Measurements from ENCODE around the gene KCNIP4. TPM values are rescaled to one million over a fixed set of nuclear protein-coding genes. Genes with fewer than 3 reads are reported as not detected.

Gene KCNIP4
- total and polyA plus RNA-seq, 2 of the 8 experiments (the other 6 are each of a cell fraction or from before 2014, with no cell fraction given) = 0.06 TPM; not detected in 1

DNA sequence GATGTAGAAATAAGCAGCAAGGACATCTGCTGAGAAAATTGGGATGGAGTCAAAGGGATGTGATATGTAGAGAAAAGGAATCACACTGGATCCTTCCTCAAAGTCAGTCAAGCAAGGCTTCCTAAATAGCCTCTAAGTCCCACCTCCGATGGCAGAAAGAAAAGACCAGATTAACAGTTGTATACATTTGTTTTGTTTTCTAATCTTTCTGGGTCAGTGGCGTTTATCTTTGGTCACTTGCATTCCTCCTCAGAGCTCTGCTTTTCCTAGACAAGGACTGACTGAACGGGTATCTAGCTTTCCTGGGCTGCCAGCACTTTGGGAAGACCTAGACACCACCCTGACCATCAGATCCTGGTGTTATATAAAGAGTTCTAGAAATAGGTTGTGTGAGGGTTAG lies 1225.1 kb downstream of the KCNIP4 start:
- Histone ChIP-seq H3K14ac (ENCODE audit: insufficient read length) (no peak overlapping the region), H4K5ac (ENCODE audit: insufficient read length, low read depth, low read length) (no peak overlapping the region), H2BK20ac (ENCODE audit: low read length) (no peak overlapping the region), H2AK5ac (ENCODE audit: low read depth, low read length) (no peak overlapping the region), H4K20me1 (replicated peaks in 1 of 2; ENCODE audit: control insufficient read depth in 1 of 2, insufficient read depth in 2 of 2, low read length in 2 of 2) (no peaks in the 10 kb centered on the region), H4K91ac (replicated peaks; ENCODE audit: insufficient read length, low read length) (no peak overlapping the region), H3K4ac (replicated peaks; ENCODE audit: insufficient read length, low read depth, low read length) (no peak overlapping the region), H3K36me3 (ENCODE audit: control insufficient read depth in 2 of 4, insufficient read depth in 4 of 4, low read length in 3 of 4) (peaks cover 0 to 41% (median 23%) of the 10 kb centered on the region in 4 experiments; a peak in 7 of 8 replicates), H3K23me2 (ENCODE audit: low read depth, low read length) (no peaks in the 10 kb centered on the region), H3K18ac (ENCODE audit: extremely low read depth, low read length) (no peak overlapping the region), H3K79me2 (ENCODE audit: control insufficient read depth in 1 of 2, insufficient read depth in 2 of 2, low read length in 2 of 2) (no peaks in the 10 kb centered on the region), H4K8ac (ENCODE audit: extremely low read depth, insufficient read depth, low read length) (no peak overlapping the region), H2BK15ac (ENCODE audit: low read length) (no peak overlapping the region), H3K4me3 (ENCODE audit: extremely low read depth in 1 of 4, insufficient read depth in 2 of 4, low read depth in 3 of 4, low read length in 4 of 4) (no peak overlapping the region), H3K9ac (replicated peaks in 1 of 4; ENCODE audit: extremely low read depth in 1 of 4, low read depth in 3 of 4, low read length in 3 of 4) (no peak overlapping the region), H3K23ac (ENCODE audit: insufficient read length) (no peak overlapping the region), H3K27me3 (replicated peaks in 1 of 4; ENCODE audit: control insufficient read depth in 3 of 4, extremely low read depth in 1 of 4, insufficient read depth in 3 of 4, low read length in 3 of 4) (no peaks in the 10 kb centered on the region), H3K9me3 (ENCODE audit: insufficient read depth in 2 of 2, low read depth in 1 of 2, low read length in 1 of 2) (peaks cover 16 to 25% of the 10 kb centered on the region in 2 experiments), H3K4me1 (replicated peaks in 1 of 4; ENCODE audit: control insufficient read depth in 3 of 4, insufficient read depth in 4 of 4, low read length in 3 of 4) (peaks cover 0 to 7% (median under 1%) of the 10 kb centered on the region in 4 experiments; a peak in 2 of 7 replicates), H2AFZ (ENCODE audit: low read length) (no peak overlapping the region), H2BK12ac (ENCODE audit: low read depth, low read length) (no peak overlapping the region), H2BK120ac (replicated peaks; ENCODE audit: low read depth, low read length) (no peak overlapping the region), H3K79me1 (ENCODE audit: low read depth, low read length) (no peaks in the 10 kb centered on the region), H3K4me2 (ENCODE audit: insufficient read depth in 1 of 2, low read depth in 2 of 2, low read length in 2 of 2) (no peak overlapping the region), H3K56ac (replicated peaks; ENCODE audit: insufficient read length, low read depth, low read length) (no peak overlapping the region), H3K27ac (ENCODE audit: low read depth, low read length) (no peak overlapping the region), H2BK5ac (ENCODE audit: low read depth, low read length) (no peak overlapping the region)
- ChIA-PET POLR2A (ENCODE audit: partially characterized antibody) (no interaction called here), CTCF (ENCODE audit: partially characterized antibody) (no interaction called here)
- TF ChIP-seq, protein P1, sequence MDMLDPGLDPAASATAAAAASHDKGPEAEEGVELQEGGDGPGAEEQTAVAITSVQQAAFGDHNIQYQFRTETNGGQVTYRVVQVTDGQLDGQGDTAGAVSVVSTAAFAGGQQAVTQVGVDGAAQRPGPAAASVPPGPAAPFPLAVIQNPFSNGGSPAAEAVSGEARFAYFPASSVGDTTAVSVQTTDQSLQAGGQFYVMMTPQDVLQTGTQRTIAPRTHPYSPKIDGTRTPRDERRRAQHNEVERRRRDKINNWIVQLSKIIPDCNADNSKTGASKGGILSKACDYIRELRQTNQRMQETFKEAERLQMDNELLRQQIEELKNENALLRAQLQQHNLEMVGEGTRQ (IDR thresholded peaks at IDR 0.05; ENCODE audit: low read length) = no peak
- TF ChIP-seq SIRT6 (IDR thresholded peaks at IDR 0.05; ENCODE audit: low read length) (no peak), SIX5 (IDR thresholded peaks at IDR 0.05; ENCODE audit: low read depth, low read length) (no peak), FOSL1 (IDR thresholded peaks at IDR 0.05; ENCODE audit: insufficient read depth, low read depth, low read length) (no peak), EGR1 (IDR thresholded peaks at IDR 0.05; ENCODE audit: borderline replicate concordance, low read depth, low read length) (no peak), JUN (IDR thresholded peaks at IDR 0.05; ENCODE audit: low read depth, low read length) (no peak), RNF2 (IDR thresholded peaks at IDR 0.05; ENCODE audit: borderline replicate concordance, low read depth, low read length, missing control alignments, poor library complexity, severe bottlenecking) (no peak), BCL11A (IDR thresholded peaks at IDR 0.05; ENCODE audit: low read depth in 2 of 2, low read length in 2 of 2) (no peak)
- FAIRE-seq (no peak), DNase-seq (ENCODE audit: low read depth in 1 of 2, low spot score in 2 of 2) (no peak)
- 96% methylated on average over 3 of the region's 3 CpGs; no CpG with 5 or more reads in 1 of the 2 experiments for WGBS, 2 experiments (ENCODE audit: extremely low coverage in 1 of 2, insufficient coverage in 1 of 2, insufficient read length in 1 of 2, insufficient replicate concordance in 2 of 2, low coverage in 1 of 2, low lambda C conversion rate in 2 of 2, missing lambda C conversion rate in 1 of 2)

All from H1 (cell line).